Purkinje cell (primary cell): ENCODE measurements around the gene CSTF2T. TPM values are rescaled to one million over a fixed set of nuclear protein-coding genes. Genes with fewer than 3 reads are reported as not detected.

Experiments
- polyA plus RNA-seq: library from polyadenylated mRNA; unstranded; fragments of >200 nt; fragmentation: Nextera tagmentation; gene quantifications from 2 replicates; pipeline ENCODE4 v1.2.1, GENCODE V29; 2014

Gene CSTF2T
- polyA plus RNA-seq: 10.8 and 17.1 TPM in 2 replicates

GRCh38 chr10:51699475-51700227 lies at the start of gene CSTF2T:
TSS of gene CSTF2T (minus strand) at chr10:51699595. CDS start at chr10:51699549, 46 bp downstream.

